ENCODE measurements around the gene CEMIP. TPM values are rescaled to one million over a fixed set of nuclear protein-coding genes. Genes with fewer than 3 reads are reported as not detected.

CEMIP gene
- total and polyA plus RNA-seq, 2 experiments from 2014 or later = 0.27 to 2.1 TPM

DNA sequence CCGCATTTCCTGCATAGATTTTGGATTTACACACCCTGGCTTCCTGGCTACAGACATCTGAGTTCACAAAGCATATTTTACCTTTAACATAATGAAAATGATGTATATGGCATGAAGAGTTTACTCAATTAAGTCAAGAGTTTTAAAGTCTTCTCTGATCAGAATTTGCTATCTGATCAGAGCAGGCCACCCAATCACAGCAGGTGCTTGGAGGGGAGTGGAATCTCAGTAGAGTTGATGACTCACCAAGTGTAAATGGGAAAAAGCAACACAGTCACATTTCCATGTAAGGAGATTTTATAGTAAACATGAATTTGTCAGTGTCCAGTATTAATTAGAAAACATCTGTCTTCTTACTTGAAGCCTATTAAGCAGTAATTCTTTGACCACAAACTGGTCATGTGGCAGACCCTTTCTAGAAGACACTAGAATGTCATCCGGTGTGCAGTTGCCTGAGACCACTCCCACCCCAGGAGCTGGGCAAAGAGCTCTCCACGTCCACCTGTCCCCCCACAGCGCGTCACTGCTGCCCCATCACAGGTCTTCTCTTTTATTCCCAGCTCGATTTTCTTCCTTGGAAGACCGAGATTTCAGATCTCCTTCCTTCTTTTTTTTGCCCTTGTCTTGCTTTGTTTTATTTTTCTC is 199.6 kb downstream of the CEMIP start:
- Mint-ChIP-seq H3K4me3 (no peak overlapping the region), H3K4me1 (peaks cover 29% of the 10 kb centered on the region), H3K36me3 (ENCODE audit: low read depth) (peaks cover 41% of the 10 kb centered on the region), H3K27me3 (ENCODE audit: insufficient read depth, low read depth, poor library complexity) (peaks cover 7% of the 10 kb centered on the region), H3K9me3 (no peaks in the 10 kb centered on the region), H3K27ac (peak overlapping the region; percentile 74)
- no peak for DNase-seq (ENCODE audit: low spot score)
- H3K4me3 ChIP-seq = no peak overlapping the region
- no peaks in the 10 kb centered on the region for H3K27me3 ChIP-seq (ENCODE audit: insufficient read depth)
- ATAC-seq = no peak
- H4K20me1 ChIP-seq (replicated peaks; ENCODE audit: insufficient read depth) = peaks cover 22% of the 10 kb centered on the region
- H3K36me3 ChIP-seq (ENCODE audit: insufficient read depth) = peaks cover 12% of the 10 kb centered on the region
- H3K4me1 ChIP-seq (ENCODE audit: insufficient read depth) = peaks cover 4% of the 10 kb centered on the region; the same call in 1 of the 2 replicates
- H3K27ac ChIP-seq (ENCODE audit: low read depth) = peak overlapping the region; percentile 57; the same call in 1 of the 2 replicates
- H3K79me2 ChIP-seq (replicated peaks; ENCODE audit: insufficient read depth) = peaks cover 59% of the 10 kb centered on the region
- TF ChIP-seq, protein P1, sequence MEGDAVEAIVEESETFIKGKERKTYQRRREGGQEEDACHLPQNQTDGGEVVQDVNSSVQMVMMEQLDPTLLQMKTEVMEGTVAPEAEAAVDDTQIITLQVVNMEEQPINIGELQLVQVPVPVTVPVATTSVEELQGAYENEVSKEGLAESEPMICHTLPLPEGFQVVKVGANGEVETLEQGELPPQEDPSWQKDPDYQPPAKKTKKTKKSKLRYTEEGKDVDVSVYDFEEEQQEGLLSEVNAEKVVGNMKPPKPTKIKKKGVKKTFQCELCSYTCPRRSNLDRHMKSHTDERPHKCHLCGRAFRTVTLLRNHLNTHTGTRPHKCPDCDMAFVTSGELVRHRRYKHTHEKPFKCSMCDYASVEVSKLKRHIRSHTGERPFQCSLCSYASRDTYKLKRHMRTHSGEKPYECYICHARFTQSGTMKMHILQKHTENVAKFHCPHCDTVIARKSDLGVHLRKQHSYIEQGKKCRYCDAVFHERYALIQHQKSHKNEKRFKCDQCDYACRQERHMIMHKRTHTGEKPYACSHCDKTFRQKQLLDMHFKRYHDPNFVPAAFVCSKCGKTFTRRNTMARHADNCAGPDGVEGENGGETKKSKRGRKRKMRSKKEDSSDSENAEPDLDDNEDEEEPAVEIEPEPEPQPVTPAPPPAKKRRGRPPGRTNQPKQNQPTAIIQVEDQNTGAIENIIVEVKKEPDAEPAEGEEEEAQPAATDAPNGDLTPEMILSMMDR (conservative IDR thresholded peaks at IDR 0.05; ENCODE audit: low read depth in 2 of 2) = no peak
- TF ChIP-seq EZH2 (IDR thresholded peaks at IDR 0.05; ENCODE audit: low read depth, unreplicated experiment) (no peak), ZNF331 (CRISPR knock-in tag; IDR thresholded peaks at IDR 0.05; ENCODE audit: low read depth) (no peak), POLR2AphosphoS5 (IDR thresholded peaks at IDR 0.05; ENCODE audit: low read depth) (no peak), NANOG (IDR thresholded peaks at IDR 0.05; ENCODE audit: borderline replicate concordance) (no peak)
- TF ChIP-seq, protein P2, sequence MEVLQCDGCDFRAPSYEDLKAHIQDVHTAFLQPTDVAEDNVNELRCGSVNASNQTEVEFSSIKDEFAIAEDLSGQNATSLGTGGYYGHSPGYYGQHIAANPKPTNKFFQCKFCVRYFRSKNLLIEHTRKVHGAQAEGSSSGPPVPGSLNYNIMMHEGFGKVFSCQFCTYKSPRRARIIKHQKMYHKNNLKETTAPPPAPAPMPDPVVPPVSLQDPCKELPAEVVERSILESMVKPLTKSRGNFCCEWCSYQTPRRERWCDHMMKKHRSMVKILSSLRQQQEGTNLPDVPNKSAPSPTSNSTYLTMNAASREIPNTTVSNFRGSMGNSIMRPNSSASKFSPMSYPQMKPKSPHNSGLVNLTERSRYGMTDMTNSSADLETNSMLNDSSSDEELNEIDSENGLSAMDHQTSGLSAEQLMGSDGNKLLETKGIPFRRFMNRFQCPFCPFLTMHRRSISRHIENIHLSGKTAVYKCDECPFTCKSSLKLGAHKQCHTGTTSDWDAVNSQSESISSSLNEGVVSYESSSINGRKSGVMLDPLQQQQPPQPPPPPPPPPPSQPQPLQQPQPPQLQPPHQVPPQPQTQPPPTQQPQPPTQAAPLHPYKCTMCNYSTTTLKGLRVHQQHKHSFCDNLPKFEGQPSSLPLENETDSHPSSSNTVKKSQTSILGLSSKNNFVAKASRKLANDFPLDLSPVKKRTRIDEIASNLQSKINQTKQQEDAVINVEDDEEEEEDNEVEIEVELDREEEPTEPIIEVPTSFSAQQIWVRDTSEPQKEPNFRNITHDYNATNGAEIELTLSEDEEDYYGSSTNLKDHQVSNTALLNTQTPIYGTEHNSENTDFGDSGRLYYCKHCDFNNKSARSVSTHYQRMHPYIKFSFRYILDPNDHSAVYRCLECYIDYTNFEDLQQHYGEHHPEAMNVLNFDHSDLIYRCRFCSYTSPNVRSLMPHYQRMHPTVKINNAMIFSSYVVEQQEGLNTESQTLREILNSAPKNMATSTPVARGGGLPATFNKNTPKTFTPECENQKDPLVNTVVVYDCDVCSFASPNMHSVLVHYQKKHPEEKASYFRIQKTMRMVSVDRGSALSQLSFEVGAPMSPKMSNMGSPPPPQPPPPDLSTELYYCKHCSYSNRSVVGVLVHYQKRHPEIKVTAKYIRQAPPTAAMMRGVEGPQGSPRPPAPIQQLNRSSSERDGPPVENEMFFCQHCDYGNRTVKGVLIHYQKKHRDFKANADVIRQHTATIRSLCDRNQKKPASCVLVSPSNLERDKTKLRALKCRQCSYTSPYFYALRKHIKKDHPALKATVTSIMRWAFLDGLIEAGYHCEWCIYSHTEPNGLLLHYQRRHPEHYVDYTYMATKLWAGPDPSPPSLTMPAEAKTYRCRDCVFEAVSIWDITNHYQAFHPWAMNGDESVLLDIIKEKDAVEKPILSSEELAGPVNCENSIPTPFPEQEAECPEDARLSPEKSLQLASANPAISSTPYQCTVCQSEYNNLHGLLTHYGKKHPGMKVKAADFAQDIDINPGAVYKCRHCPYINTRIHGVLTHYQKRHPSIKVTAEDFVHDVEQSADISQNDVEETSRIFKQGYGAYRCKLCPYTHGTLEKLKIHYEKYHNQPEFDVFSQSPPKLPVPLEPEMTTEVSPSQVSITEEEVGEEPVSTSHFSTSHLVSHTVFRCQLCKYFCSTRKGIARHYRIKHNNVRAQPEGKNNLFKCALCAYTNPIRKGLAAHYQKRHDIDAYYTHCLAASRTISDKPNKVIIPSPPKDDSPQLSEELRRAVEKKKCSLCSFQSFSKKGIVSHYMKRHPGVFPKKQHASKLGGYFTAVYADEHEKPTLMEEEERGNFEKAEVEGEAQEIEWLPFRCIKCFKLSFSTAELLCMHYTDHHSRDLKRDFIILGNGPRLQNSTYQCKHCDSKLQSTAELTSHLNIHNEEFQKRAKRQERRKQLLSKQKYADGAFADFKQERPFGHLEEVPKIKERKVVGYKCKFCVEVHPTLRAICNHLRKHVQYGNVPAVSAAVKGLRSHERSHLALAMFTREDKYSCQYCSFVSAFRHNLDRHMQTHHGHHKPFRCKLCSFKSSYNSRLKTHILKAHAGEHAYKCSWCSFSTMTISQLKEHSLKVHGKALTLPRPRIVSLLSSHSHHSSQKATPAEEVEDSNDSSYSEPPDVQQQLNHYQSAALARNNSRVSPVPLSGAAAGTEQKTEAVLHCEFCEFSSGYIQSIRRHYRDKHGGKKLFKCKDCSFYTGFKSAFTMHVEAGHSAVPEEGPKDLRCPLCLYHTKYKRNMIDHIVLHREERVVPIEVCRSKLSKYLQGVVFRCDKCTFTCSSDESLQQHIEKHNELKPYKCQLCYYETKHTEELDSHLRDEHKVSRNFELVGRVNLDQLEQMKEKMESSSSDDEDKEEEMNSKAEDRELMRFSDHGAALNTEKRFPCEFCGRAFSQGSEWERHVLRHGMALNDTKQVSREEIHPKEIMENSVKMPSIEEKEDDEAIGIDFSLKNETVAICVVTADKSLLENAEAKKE (CRISPR knock-in tag; IDR thresholded peaks at IDR 0.05) = no peak
- no peak overlapping the region for H2AFZ ChIP-seq
- no peaks in the 10 kb centered on the region for H3F3A ChIP-seq (replicated peaks; ENCODE audit: low read depth)
- no peaks in the 10 kb centered on the region for H3K9me2 ChIP-seq (ENCODE audit: insufficient read depth)
- H3K4me2 ChIP-seq = no peak overlapping the region
